Epithelial cell of proximal tubule (primary cell): ENCODE data around the gene SDHC. TPM values are rescaled to one million over a fixed set of nuclear protein-coding genes. Genes with fewer than 3 reads are reported as not detected.
"Not testable (repeated sequence)": the region's sequence is repeated elsewhere in the genome, so short reads cannot be mapped to it uniquely, and the experiment has no call there.

ENCODE experiments used
- DNase-seq: peaks from one replicate; pipeline ENCODE4 v3.0.0-alpha.2; 2011; ENCODE audit warnings: low read depth
- H3K4me3 ChIP-seq: 2 replicates; pipeline ENCODE4 v1.5.1; 2011; ENCODE audit warnings: low read depth, mild to moderate bottlenecking, low read length
- CTCF ChIP-seq: conservative IDR thresholded peaks from 2 replicates; pipeline ENCODE4 v1.5.1; 2012; ENCODE audit warnings: low read depth, mild to moderate bottlenecking, low read length
- total RNA-seq: library from RNA; depleted of rRNA; stranded (reverse); fragments of >200 nt; gene quantifications from 2 replicates; pipeline ENCODE4 v1.2.3, GENCODE V29; 2015

Gene SDHC
- total RNA-seq, 1 donor from 2014 or later: 15.8 TPM

DNA sequence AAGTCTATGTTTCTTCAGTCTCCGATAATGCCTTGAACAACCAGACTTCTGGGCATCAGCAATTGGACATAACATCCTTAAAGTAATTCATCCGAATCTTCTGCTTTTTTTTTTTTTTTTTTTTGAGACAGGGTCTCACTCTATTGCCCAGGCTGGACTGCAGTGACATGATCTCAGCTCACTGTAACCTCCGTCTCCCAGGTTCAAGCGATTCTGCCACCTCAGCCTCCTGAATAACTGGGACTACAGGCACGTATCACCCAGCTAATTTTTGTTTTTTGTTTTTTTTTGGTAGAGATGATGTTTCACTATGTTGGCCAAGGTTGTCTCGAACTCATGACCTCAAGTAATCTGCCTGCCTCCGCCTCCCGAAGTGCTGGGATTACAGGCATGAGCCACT, 77.4 kb downstream of the SDHC start:
- no peak for DNase-seq
- TF ChIP-seq CTCF: no peak
- no peak overlapping the region for H3K4me3 ChIP-seq

DNA sequence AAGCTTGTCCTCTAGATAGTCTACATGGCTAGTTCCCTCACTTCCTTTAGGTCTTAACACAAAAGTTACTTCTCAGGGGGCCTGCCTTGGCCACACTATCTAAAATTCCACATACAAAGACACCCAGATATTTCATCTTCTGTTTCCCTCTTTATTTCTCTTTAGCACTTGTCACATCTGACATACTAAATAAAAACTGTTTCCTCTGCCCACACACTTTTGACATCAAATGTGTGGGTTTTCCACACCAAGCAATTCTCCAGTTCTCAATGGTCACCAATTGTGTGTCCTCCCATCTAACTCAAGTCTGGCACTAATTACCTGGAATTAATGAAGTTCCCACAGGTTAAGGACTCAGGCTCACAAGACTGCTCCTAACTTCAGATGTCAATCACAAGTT, 79.0 kb downstream of the SDHC start:
- no peak for TF ChIP-seq CTCF
- no peak overlapping the region for H3K4me3 ChIP-seq
- DNase-seq: no peak

DNA sequence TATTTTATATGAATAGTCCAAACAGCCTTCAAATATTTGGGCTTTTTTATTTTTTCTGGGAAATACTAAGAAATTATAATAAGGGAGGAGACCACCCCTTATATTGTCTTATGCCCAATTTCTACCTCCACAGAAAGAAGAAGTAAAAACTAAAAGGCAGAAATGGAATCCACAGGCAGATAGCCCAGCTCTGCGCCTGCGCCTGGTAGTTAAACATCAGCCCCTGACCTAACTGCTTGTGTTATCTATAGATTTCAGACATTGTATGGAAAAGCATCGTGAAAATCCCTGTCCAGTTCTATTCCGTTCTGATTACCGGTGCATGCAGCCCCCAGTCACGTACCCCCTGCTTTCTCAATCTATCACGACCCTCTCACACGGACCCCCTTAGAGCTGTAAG, 82.9 kb downstream of the SDHC start:
- not testable (repeated sequence) for H3K4me3 ChIP-seq, DNase-seq

GRCh38 chr1:161398900-161399256, 84.7 kb downstream of the SDHC start:
- no peak for DNase-seq
- H3K4me3 ChIP-seq: peak overlapping the region; percentile 76
- TF ChIP-seq CTCF: no peak

DNA sequence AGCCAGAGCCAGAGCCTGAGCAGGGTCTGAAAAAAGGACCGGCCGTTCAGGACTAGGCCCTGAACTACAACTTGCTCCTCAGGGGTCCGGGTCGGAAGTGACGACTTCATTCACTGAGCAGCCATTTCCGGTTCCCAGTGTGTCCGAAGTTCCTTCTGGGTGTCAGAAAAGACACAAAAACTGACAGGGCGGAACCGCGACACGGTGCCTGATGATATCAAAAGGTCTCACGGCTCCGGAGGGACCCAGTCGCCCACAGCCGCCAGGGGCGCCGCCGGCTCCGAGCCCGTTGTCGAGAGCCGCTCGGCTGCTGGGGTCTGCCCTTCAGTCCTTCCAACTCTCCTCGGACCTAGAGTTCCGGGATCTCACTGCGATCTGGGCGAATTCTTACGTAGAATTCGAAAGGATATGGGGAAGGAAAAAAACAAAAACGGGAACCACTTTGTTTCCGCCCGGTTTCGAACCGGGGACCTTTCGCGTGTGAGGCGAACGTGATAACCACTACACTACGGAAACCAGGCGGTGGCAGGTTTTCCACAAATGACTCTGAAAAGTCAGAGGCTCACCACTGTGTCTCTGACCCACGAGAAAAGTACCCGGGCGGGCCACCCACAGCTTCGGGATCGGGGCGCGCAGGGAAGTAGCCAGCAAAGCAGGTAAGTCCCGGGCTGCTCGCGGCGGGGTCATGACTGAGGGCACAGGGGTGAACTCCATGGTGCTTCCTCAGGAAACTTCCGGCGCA, 85.2 kb downstream of the SDHC start:
- DNase-seq: peak; percentile 71
- TF ChIP-seq CTCF: peak; percentile 54
- H3K4me3 ChIP-seq: peak overlapping the region; percentile 76

GRCh38 chr1:161402446-161402845, 88.3 kb downstream of the SDHC start:
- H3K4me3 ChIP-seq: no peak overlapping the region
- no peak for TF ChIP-seq CTCF
- no peak for DNase-seq

GRCh38 chr1:161404051-161404597, 89.9 kb downstream of the SDHC start:
- no peak for DNase-seq
- TF ChIP-seq CTCF: no peak
- H3K4me3 ChIP-seq: no peak overlapping the region

DNA sequence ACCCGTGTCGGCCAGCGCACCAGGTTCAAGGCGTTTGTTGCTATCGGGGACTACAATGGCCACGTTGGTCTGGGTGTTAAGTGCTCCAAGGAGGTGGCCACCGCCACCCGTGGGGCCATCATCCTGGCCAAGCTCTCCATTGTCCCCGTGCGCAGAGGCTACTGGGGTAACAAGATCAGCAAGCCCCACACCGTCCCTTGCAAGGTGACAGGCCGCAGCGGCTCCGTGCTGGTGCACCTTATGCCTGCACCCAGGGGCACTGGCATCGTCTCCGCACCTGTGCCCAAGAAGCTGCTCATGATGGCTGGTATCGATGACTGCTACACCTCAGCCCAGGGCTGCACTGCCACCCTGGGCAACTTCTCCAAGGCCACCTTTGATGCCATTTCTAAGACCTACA, 92.4 kb downstream of the SDHC start:
- DNase-seq, H3K4me3 ChIP-seq: not testable (repeated sequence)
